ENCODE data around the gene HOXA11.
A peak's percentile ranks its signal among the peaks of the same experiment; 100 is the strongest.

HOXA11 gene

GRCh38 chr7:27153526-27153925, 31.5 kb downstream of the HOXA11 start:
- 98% methylated on average over 3 of the region's 3 CpGs for WGBS
- Histone ChIP-seq H3K9me3 (ENCODE audit: control insufficient read depth, low read length) (no peaks in the 10 kb centered on the region), H2BK15ac (ENCODE audit: low read depth, poor library complexity, severe bottlenecking) (no peak overlapping the region), H2AK5ac (ENCODE audit: low read length, severe bottlenecking) (no peak overlapping the region), H3K4me2 (ENCODE audit: low read length, poor library complexity, severe bottlenecking) (no peak overlapping the region), H3K9ac (ENCODE audit: low read length) (peak overlapping the region; percentile 90), H3K27ac (ENCODE audit: low read length, poor library complexity, severe bottlenecking) (no peak overlapping the region), H3K79me1 (replicated peaks; ENCODE audit: low read length, poor library complexity, severe bottlenecking) (peaks cover 11% of the 10 kb centered on the region), H2BK12ac (ENCODE audit: low read length in 2 of 2) (no peak overlapping the region), H3K4me3 (ENCODE audit: insufficient read depth in 1 of 2, low read depth in 1 of 2, low read length in 2 of 2) (peak overlapping the region in 1 of 2 experiments; percentile 82), H4K91ac (ENCODE audit: low read length) (no peak overlapping the region), H3K23ac (ENCODE audit: low read length in 2 of 2) (no peak overlapping the region), H2BK5ac (ENCODE audit: low read depth, low read length, poor library complexity, severe bottlenecking) (no peak overlapping the region), H3K4me1 (ENCODE audit: control insufficient read depth, insufficient read depth, low read depth, low read length) (peaks cover 12% of the 10 kb centered on the region), H3K14ac (ENCODE audit: low read length in 2 of 2) (no peak overlapping the region), H3K4ac (ENCODE audit: low read depth in 1 of 2, low read length in 2 of 2) (no peak overlapping the region), H4K8ac (ENCODE audit: low read length) (no peak overlapping the region), H2AFZ (ENCODE audit: low read depth, low read length) (no peak overlapping the region), H3K27me3 (ENCODE audit: control insufficient read depth in 1 of 2, insufficient read depth in 1 of 2, low read length in 2 of 2) (peaks cover 0 to 75% of the 10 kb centered on the region in 2 experiments), H2BK120ac (ENCODE audit: low read depth, low read length) (no peak overlapping the region), H3K18ac (ENCODE audit: low read depth in 1 of 2, low read length in 2 of 2) (no peak overlapping the region), H3K36me3 (ENCODE audit: control insufficient read depth in 1 of 2, insufficient read depth in 2 of 2, low read depth in 1 of 2, low read length in 2 of 2) (peaks cover 0 to 30% of the 10 kb centered on the region in 2 experiments)
- DNase-seq: no peak

GRCh38 chr7:27152816-27153442, 32.1 kb downstream of the HOXA11 start:
- Histone ChIP-seq H3K18ac (ENCODE audit: low read depth in 1 of 2, low read length in 2 of 2) (no peak overlapping the region), H3K4me3 (ENCODE audit: insufficient read depth in 1 of 2, low read depth in 1 of 2, low read length in 2 of 2) (peak overlapping the region in 1 of 2 experiments; percentile 82), H3K27ac (ENCODE audit: low read length, poor library complexity, severe bottlenecking) (no peak overlapping the region), H3K36me3 (ENCODE audit: control insufficient read depth in 1 of 2, insufficient read depth in 2 of 2, low read depth in 1 of 2, low read length in 2 of 2) (peaks cover 0 to 35% of the 10 kb centered on the region in 2 experiments), H2BK15ac (ENCODE audit: low read depth, poor library complexity, severe bottlenecking) (no peak overlapping the region), H3K9ac (ENCODE audit: low read length) (peak overlapping the region; percentile 90), H3K9me3 (ENCODE audit: control insufficient read depth, low read length) (no peaks in the 10 kb centered on the region), H2BK5ac (ENCODE audit: low read depth, low read length, poor library complexity, severe bottlenecking) (no peak overlapping the region), H3K23ac (ENCODE audit: low read length in 2 of 2) (no peak overlapping the region), H3K14ac (ENCODE audit: low read length in 2 of 2) (no peak overlapping the region), H3K4ac (ENCODE audit: low read depth in 1 of 2, low read length in 2 of 2) (no peak overlapping the region), H2AFZ (ENCODE audit: low read depth, low read length) (no peak overlapping the region), H2BK12ac (ENCODE audit: low read length in 2 of 2) (peak overlapping the region in 1 of 2 experiments; percentile 38), H4K8ac (ENCODE audit: low read length) (peak overlapping the region; percentile 10), H3K4me1 (ENCODE audit: control insufficient read depth, insufficient read depth, low read depth, low read length) (peaks cover 17% of the 10 kb centered on the region), H2AK5ac (ENCODE audit: low read length, severe bottlenecking) (no peak overlapping the region), H3K4me2 (ENCODE audit: low read length, poor library complexity, severe bottlenecking) (no peak overlapping the region), H4K91ac (ENCODE audit: low read length) (no peak overlapping the region), H3K27me3 (ENCODE audit: control insufficient read depth in 1 of 2, insufficient read depth in 1 of 2, low read length in 2 of 2) (peaks cover 0 to 75% of the 10 kb centered on the region in 2 experiments), H3K79me1 (replicated peaks; ENCODE audit: low read length, poor library complexity, severe bottlenecking) (peaks cover 17% of the 10 kb centered on the region), H2BK120ac (ENCODE audit: low read depth, low read length) (no peak overlapping the region)
- no peak for DNase-seq
- WGBS: 70% methylated on average over 22 of the region's 22 CpGs

- H4K8ac ChIP-seq (ENCODE audit: low read length): peak within 1 kb of the TSS; percentile 10
- H2BK15ac ChIP-seq (ENCODE audit: low read depth, poor library complexity, severe bottlenecking): no peak within 1 kb of the TSS
- H3K27ac ChIP-seq (ENCODE audit: low read length, poor library complexity, severe bottlenecking): no peak within 1 kb of the TSS
- peak within 1 kb of the TSS in 1 of 2 experiments; percentile 67 for H3K23ac ChIP-seq (ENCODE audit: low read length in 2 of 2)
- H3K14ac ChIP-seq (ENCODE audit: low read length in 2 of 2): no peak within 1 kb of the TSS
- no peak within 1 kb of the TSS for H2AFZ ChIP-seq (ENCODE audit: low read depth, low read length)
- peak within 1 kb of the TSS; percentile 23 for H3K4me2 ChIP-seq (ENCODE audit: low read length, poor library complexity, severe bottlenecking)
- WGBS: 48% methylated on average over 47 of the region's 53 CpGs
- no peak within 1 kb of the TSS for H2BK120ac ChIP-seq (ENCODE audit: low read depth, low read length)
- peak within 1 kb of the TSS in 1 of 2 experiments; percentile 82 for H3K4me3 ChIP-seq (ENCODE audit: insufficient read depth in 1 of 2, low read depth in 1 of 2, low read length in 2 of 2)
- no peak within 1 kb of the TSS for H3K4ac ChIP-seq (ENCODE audit: low read depth in 1 of 2, low read length in 2 of 2)
- peak within 1 kb of the TSS; percentile 90 for H3K9ac ChIP-seq (ENCODE audit: low read length)
- H3K36me3 ChIP-seq (ENCODE audit: control insufficient read depth in 1 of 2, insufficient read depth in 2 of 2, low read depth in 1 of 2, low read length in 2 of 2): peaks cover 0 to 35% of the 10 kb centered on the region in 2 experiments
- peak within 1 kb of the TSS in 1 of 2 experiments; percentile 73 for H2BK12ac ChIP-seq (ENCODE audit: low read length in 2 of 2)
- no peak within 1 kb of the TSS for H2BK5ac ChIP-seq (ENCODE audit: low read depth, low read length, poor library complexity, severe bottlenecking)
- H3K9me3 ChIP-seq (ENCODE audit: control insufficient read depth, low read length): no peaks in the 10 kb centered on the region
- peak; percentile 50 for DNase-seq
- peak within 1 kb of the TSS; percentile 43 for H4K91ac ChIP-seq (ENCODE audit: low read length)
- H2AK5ac ChIP-seq (ENCODE audit: low read length, severe bottlenecking): no peak within 1 kb of the TSS
- peak within 1 kb of the TSS; percentile 19 to 25 for H3K18ac ChIP-seq (ENCODE audit: low read depth in 1 of 2, low read length in 2 of 2)
- peaks cover 18% of the 10 kb centered on the region for H3K79me1 ChIP-seq (replicated peaks; ENCODE audit: low read length, poor library complexity, severe bottlenecking)
- peaks cover 15% of the 10 kb centered on the region for H3K4me1 ChIP-seq (ENCODE audit: control insufficient read depth, insufficient read depth, low read depth, low read length)
- peaks cover 0 to 67% of the 10 kb centered on the region in 2 experiments for H3K27me3 ChIP-seq (ENCODE audit: control insufficient read depth in 1 of 2, insufficient read depth in 1 of 2, low read length in 2 of 2)
Measured at GRCh38 chr7:27151931-27152815, 32.9 kb downstream of the HOXA11 start, which contains the start of gene HOXA3. HOXA3 (minus strand) TSS chr7:27152583; CDS start chr7:27110640, 41,943 bp downstream.
